Activated T-cell treated with anti-CD3 and anti-CD28 coated beads, Interleukin-2, amount 50 U/mL, for 72 hours (primary cell): ENCODE data around the gene PHETA1. TPM values are rescaled to one million over a fixed set of nuclear protein-coding genes. Genes with fewer than 3 reads are reported as not detected.

Experiments used
- ATAC-seq, 2 donors: fragments of 150-1000 bp; cut with Tn5 transposase; replicated peaks in 1 of 2; 2 replicates each; pipeline ENCODE4 v1.10.0; 2021; ENCODE audit warnings: moderate library complexity in 2 of 2, mild to moderate bottlenecking in 1 of 2
- DNase-seq, 2 donors: peaks; one replicate each; pipeline ENCODE4 v3.0.0; 2021 to 2022; ENCODE audit warnings: mixed read lengths in 1 of 2
- H3K27ac Mint-ChIP-seq: one replicate; pipeline ENCODE4 v1.8.0; 2022; ENCODE audit warnings: mild to moderate bottlenecking, moderate library complexity, mixed read lengths
- H3K27me3 Mint-ChIP-seq: one replicate; pipeline ENCODE4 v1.8.0; 2022; ENCODE audit warnings: low read depth, mixed read lengths
- H3K36me3 Mint-ChIP-seq, 2 donors: one replicate each; pipeline ENCODE4 v1.8.0; 2022; ENCODE audit warnings: mixed read lengths in 2 of 2, mild to moderate bottlenecking in 1 of 2; ENCODE audit not compliant: insufficient read depth in 2 of 2
- H3K4me1 Mint-ChIP-seq: one replicate; pipeline ENCODE4 v1.8.0; 2022; ENCODE audit warnings: low read depth, mixed read lengths
- H3K4me3 Mint-ChIP-seq, 2 donors: one replicate each; pipeline ENCODE4 v1.8.0; 2022; ENCODE audit warnings: mild to moderate bottlenecking in 2 of 2, mixed read lengths in 2 of 2, moderate library complexity in 2 of 2
- H3K9me3 Mint-ChIP-seq, 2 donors: one replicate each; pipeline ENCODE4 v1.8.0; 2022; ENCODE audit warnings: mixed read lengths in 2 of 2
- total RNA-seq, 2 donors: library from RNA; stranded (reverse); gene quantifications; one replicate each; pipeline ENCODE4 v1.2.3, GENCODE V29; 2022

Gene PHETA1, protein sequence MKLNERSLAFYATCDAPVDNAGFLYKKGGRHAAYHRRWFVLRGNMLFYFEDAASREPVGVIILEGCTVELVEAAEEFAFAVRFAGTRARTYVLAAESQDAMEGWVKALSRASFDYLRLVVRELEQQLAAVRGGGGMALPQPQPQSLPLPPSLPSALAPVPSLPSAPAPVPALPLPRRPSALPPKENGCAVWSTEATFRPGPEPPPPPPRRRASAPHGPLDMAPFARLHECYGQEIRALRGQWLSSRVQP
- 1 to 10 TPM; 1.0 to 2.2 TPM for total RNA-seq

DNA sequence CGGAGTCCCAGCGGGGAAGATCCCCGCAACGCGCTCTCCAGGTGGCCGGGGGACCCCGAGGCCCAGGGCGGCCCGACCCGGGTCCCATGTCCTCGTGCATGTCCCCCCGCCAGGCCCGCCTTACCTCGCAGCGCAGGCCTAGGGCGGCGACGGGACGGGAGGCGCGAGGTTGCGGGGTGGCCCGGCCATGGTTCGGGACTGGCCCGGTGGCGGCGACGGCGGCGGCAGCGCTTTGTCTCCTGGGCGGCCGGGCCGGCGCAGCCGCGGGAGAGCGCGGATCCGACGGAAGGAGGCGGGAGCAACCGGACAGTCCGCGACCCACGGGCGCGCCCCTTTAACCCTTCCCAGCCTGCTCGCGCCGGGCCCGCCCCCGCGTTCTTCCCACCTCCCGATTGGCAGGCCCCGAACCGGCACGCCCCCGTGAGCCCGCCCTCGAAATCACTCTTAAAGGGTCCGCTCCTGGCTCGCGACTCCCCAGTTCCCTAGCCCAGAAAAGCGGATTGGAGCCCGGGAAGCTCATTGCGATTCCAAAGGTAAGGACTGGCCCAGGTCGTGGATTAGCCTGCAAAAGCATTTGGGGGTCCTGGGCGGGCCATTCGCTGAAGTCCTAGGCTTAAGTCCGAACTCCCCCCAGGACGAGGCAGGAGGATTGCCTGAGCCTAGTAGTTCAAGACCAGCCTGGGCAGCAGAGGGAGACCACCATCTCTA, at the start of gene PHETA1:
TSS of gene PHETA1 (minus strand) at position 308 of the 708 bp plus-strand sequence. CDS start 5,668 bp downstream, outside the sequence.
- Mint-ChIP-seq H3K36me3 (no peaks in the 10 kb centered on the region), H3K4me3 (peak within 1 kb of the TSS; percentile 83 to 86), H3K9me3 (no peaks in the 10 kb centered on the region), H3K27me3 (no peaks in the 10 kb centered on the region), H3K27ac (no peak within 1 kb of the TSS), H3K4me1 (peaks cover 19% of the 10 kb centered on the region)
- peak; percentile 89 to 91 for DNase-seq
- ATAC-seq = peak; percentile 96

DNA sequence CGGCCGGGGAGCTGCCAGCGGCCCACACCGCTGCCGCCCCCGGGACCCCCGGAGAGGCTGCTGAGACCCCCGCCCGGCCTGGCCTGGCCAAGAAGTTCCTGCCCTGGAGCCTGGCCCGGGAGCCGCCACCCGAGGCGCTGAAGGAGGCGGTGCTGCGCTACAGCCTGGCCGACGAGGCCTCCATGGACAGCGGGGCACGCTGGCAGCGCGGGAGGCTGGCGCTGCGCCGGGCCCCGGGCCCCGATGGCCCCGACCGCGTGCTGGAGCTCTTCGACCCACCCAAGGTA, 49.6 kb upstream of the PHETA1 start:
- Mint-ChIP-seq H3K4me1 (peaks cover 20% of the 10 kb centered on the region), H3K4me3 (no peak overlapping the region), H3K27me3 (no peaks in the 10 kb centered on the region), H3K9me3 (no peaks in the 10 kb centered on the region), H3K36me3 (peaks cover 0 to 15% of the 10 kb centered on the region in 2 donors), H3K27ac (no peak overlapping the region)
- ATAC-seq (no peak), DNase-seq (no peak)

DNA sequence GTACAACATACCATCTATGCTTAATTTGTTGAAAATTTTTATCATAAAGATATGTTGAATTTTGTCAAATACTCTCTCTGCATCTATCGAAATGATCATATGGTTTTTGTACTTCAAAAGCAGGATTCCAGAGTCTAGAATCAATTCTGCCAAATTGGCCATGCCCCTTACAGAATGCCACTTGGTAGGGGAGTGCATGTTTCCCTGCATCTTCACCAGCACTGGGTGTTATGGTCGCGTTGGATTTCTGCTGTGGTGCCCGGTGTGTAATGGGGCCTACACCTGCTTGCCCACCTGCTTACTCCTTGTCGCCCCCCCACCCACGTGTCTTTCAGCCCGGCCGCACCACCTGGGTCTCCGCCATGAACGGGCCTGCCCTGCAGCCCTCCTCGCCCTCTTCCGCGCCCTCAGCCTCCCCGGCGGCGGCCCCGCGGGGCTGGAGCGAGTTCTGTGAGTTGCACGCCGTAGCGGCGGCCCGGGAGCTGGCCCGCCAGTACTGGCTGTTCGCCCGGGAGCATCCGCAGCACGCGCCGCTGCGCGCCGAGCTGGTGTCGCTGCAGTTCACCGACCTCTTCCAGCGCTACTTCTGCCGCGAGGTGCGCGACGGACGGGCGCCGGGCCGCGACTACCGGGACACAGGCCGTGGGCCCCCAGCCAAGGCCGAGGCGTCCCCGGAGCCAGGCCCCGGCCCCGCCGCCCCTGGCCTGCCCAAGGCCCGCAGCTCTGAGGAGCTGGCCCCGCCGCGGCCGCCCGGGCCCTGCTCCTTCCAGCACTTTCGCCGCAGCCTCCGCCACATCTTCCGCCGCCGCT, 49.1 kb upstream of the PHETA1 start:
- H3K4me1 Mint-ChIP-seq = peaks cover 25% of the 10 kb centered on the region
- H3K36me3 Mint-ChIP-seq = peaks cover 0 to 16% of the 10 kb centered on the region in 2 donors

DNA sequence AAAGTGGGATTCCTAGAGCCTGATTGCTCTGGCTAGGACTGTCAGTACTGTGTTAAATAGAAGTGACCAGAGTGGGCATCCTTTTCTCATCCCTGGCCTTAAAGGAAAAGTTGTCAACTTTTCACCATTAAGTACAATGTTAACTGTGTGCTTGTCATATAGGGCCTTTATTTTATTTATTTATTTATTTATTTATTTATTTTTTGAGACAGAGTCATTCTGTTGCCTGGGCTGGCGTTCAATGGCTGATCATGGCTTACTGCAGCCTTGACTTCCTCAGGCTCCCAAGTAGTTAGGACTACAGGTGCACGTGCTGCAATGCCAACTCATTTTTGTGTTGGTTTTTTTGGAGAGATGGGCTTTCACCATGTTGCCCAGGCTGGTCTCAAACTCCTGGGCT, 48.4 kb upstream of the PHETA1 start:
- Mint-ChIP-seq H3K27me3 (no peaks in the 10 kb centered on the region), H3K4me3 (no peak overlapping the region), H3K27ac (no peak overlapping the region), H3K9me3 (no peaks in the 10 kb centered on the region), H3K4me1 (peaks cover 28% of the 10 kb centered on the region), H3K36me3 (peaks cover 0 to 14% of the 10 kb centered on the region in 2 donors)
- DNase-seq = no peak
- no peak for ATAC-seq

More for the DNA sequence above, 49.1 kb upstream of the PHETA1 start:
- no peaks in the 10 kb centered on the region for H3K27me3 Mint-ChIP-seq
- H3K27ac Mint-ChIP-seq = no peak overlapping the region
- ATAC-seq (no peak), DNase-seq (no peak)
- H3K4me3 Mint-ChIP-seq = no peak overlapping the region
- no peaks in the 10 kb centered on the region for H3K9me3 Mint-ChIP-seq

DNA sequence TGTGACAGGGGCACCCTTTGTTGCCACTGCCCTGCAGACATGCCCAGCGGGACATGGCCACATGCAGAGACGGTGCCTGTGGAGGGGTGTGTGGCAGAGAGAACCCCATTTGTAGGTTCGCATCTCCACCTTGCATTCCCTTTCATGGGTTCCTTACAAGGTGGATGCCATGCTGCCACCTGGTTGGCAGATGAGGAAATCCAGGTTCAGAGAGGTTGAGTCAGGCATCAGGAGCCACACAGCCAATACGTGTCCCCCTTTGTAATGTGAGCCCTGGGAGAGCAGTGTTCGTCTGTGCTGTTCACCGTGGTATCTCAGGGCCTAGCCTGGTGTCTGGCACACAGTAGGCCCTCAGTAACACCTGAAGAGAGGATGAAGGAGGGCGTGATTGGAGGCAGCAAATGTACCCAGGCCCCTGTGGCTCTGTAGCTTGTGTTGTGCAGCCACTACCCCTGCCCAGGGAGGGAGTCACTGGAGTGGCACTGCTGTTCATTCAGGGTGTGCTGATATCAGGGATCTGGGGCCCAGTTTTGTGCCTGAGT, 45.9 kb upstream of the PHETA1 start:
- DNase-seq (no peak), ATAC-seq (no peak)
- peak overlapping the region; percentile 58 for H3K27ac Mint-ChIP-seq
- H3K4me1 Mint-ChIP-seq = peaks cover 53% of the 10 kb centered on the region
- no peaks in the 10 kb centered on the region for H3K27me3 Mint-ChIP-seq
- H3K4me3 Mint-ChIP-seq = no peak overlapping the region
- no peaks in the 10 kb centered on the region for H3K9me3 Mint-ChIP-seq
- H3K36me3 Mint-ChIP-seq = peaks cover 0 to 15% of the 10 kb centered on the region in 2 donors

DNA sequence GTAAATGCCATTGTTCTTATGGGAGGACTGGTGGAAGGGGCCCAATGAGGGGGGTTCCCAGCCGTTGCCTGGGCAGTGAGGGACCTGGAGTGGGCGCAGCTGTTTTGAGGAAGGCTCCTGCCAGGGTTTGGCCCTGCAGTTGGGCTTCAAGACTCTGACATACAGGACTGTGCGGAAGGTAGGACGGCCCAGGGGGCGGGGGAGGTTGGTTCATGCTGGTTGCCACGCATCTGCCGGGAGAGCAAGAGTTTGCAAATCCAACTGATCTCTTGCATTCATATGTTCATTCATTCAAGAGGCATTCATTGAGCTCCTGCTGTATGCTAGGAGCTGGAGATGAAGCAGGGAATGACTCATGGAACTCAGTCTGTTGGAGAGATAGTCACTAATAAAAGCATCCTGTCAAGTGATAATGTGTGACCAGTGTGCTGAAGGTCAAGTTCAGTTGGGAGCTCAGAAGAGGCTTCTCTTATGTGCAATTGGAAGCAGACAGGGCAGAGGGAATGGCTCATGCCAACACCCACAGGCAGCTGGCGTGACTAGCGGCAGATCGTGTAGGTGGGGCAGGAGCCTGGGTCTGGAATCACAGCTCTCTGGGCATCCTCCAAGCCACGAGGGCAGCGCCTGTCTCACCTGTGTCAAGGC, 44.7 kb upstream of the PHETA1 start:
- no peaks in the 10 kb centered on the region for H3K27me3 Mint-ChIP-seq
- peaks cover 65% of the 10 kb centered on the region for H3K4me1 Mint-ChIP-seq
- H3K36me3 Mint-ChIP-seq = peaks cover 2 to 15% of the 10 kb centered on the region in 2 donors
- no peak overlapping the region for H3K4me3 Mint-ChIP-seq
- ATAC-seq (no peak), DNase-seq (no peak)
- H3K9me3 Mint-ChIP-seq = no peaks in the 10 kb centered on the region
- peak overlapping the region; percentile 35 for H3K27ac Mint-ChIP-seq

DNA sequence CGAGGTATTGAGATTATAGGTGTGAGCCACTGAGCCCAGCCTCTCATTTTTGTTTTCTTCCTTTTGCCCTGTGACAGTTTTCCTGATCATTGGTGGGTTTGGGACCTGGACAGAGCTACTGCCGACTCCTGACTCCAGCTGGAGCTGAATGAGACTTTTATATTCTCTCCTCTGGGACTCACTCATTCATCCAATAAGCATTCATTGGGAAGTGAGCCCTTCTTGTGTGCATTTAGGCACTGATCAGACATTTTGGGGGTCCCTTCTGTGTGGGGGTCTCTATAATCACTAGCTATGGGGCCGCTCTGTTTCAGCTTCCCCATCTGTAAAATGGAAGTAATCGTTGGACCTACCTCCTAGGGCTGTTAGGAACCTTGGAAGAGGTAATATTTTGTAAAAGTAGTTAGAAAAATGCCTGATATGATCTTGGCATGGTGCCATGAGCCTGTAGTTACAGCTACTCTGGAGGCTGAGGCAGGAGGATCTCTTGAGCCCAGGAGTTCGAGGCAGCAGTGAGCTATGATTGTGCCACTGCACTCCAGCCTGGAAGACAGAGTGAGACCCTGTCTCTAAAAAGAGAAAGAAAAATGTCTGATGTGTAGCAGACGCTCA, 44.0 kb upstream of the PHETA1 start:
- Mint-ChIP-seq H3K36me3 (peaks cover 2 to 15% of the 10 kb centered on the region in 2 donors), H3K27me3 (no peaks in the 10 kb centered on the region), H3K9me3 (no peaks in the 10 kb centered on the region), H3K4me3 (no peak overlapping the region), H3K27ac (peak overlapping the region; percentile 80), H3K4me1 (peaks cover 71% of the 10 kb centered on the region)
- ATAC-seq = no peak
- DNase-seq = no peak

DNA sequence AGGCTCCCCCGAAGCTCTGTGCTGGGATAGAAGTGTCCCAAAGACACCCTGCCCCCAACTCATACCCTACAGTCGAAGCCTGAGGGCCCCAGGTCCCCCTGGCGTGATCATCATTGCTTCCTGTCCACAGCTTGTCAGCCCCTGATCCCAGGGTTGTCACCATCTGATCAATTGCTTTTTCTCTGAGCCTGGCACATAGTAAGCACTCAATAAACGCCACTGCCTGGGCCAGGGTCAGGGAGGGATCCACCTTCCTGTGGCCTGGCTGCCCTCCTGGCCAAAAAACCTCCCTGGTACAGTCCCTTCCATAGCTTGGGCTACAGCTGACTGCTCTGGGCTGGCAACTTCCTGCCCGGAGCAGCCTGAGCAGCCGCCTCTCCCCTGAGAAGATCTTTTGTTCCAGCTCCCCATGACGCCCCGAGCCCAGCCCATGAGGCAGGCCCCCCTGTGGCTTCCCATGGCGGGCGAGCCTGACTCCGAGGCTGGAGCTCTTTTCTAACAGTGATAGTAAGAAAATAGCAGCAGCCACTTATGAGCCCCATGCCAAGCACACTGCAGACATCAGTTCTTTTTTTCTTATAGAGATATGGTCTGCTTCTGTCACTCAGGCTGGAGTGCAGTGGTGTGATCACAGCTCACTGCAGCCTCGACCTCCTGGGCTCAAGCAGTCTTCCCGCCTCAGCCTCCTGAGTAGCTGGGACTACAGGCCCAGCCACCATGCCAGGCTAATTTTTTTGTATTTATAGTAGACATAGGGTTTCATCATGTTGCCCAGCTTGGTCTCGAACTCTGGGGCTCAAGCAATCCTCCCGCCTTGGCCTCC, 43.3 kb upstream of the PHETA1 start:
- peaks cover 2 to 15% of the 10 kb centered on the region in 2 donors for H3K36me3 Mint-ChIP-seq
- no peaks in the 10 kb centered on the region for H3K9me3 Mint-ChIP-seq
- H3K4me3 Mint-ChIP-seq = peak overlapping the region; percentile 35 to 64
- peak; percentile 19 to 22 for ATAC-seq
- peak overlapping the region; percentile 80 for H3K27ac Mint-ChIP-seq
- DNase-seq = no peak
- peaks cover 78% of the 10 kb centered on the region for H3K4me1 Mint-ChIP-seq
- H3K27me3 Mint-ChIP-seq = no peaks in the 10 kb centered on the region

DNA sequence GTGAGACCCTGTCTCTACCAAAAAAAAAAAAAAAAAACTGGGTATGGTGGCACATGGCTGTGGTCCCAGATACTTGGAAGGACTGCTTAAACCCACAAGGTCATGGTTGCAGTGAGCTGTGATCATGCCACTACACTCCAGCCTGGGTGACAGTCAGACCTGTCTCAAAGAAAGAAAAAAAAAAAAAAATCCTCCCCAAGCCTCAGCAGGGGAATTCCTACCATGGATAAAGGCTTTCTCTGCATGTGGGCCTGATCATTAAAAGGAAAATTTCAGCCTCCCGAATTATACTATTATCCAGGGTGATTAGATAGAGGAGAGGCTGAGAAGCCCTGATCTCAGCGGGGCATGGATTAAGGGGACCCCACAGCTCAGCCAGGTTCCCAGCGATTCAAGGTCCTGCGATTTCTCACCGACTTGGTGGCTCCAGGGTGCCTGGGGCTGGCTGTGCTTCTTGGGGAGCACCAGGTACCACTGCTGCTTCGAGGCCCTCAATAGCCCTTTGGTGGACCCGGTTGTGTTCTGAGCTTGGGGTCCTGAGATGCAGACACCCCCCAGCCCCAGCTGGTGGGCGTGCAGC, 42.4 kb upstream of the PHETA1 start:
- ATAC-seq = no peak

DNA sequence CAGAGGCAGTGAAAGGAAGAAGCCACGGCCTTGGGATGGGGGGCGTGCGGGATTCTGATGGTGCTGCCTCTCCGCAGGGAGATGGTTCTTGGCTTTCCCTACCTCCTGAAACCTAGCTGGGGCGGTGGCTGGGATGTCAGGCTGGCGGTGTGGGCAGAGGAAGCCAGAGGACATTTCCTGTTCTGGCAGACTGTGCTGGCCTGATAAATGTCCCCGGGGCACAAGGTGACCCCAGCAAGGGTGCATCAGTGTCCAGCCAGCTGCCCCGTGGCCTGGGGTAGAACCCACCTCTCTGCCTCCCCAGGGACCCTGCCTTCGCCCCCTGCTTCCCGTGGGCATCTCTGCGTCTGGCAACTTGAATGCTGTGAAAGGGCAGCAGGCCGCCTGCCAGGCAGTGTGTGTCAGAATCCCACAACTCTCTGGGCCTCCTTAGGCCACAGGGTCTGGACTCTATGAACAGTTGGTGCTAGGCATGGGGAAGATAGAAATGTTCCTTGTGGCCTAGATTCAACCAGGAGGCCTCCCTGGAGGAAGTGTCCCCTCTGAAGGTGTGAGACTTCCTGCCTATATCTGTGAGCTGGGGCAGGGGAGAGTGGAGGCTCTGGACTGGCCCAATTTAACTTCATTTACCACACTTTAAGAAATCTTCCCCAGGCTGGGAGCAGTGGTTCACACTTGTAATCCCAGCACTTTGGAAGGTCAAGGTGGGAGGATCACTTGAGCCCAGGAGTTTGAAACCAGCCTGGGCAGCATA, 41.7 kb upstream of the PHETA1 start:
- H3K9me3 Mint-ChIP-seq = no peaks in the 10 kb centered on the region
- H3K4me3 Mint-ChIP-seq = peak overlapping the region; percentile 88 to 98
- no peaks in the 10 kb centered on the region for H3K27me3 Mint-ChIP-seq
- DNase-seq = no peak
- peaks cover 78% of the 10 kb centered on the region for H3K4me1 Mint-ChIP-seq
- H3K36me3 Mint-ChIP-seq = peaks cover 4 to 11% of the 10 kb centered on the region in 2 donors
- ATAC-seq = no peak
- H3K27ac Mint-ChIP-seq = no peak overlapping the region

More for the DNA sequence above, 42.4 kb upstream of the PHETA1 start:
- DNase-seq = no peak
- peaks cover 78% of the 10 kb centered on the region for H3K4me1 Mint-ChIP-seq
- H3K27me3 Mint-ChIP-seq = no peaks in the 10 kb centered on the region
- H3K9me3 Mint-ChIP-seq = no peaks in the 10 kb centered on the region
- peak overlapping the region; percentile 22 to 88 for H3K4me3 Mint-ChIP-seq
- H3K36me3 Mint-ChIP-seq = peaks cover 4 to 15% of the 10 kb centered on the region in 2 donors
- H3K27ac Mint-ChIP-seq = no peak overlapping the region
